Activated CD4-positive, alpha-beta T cell treated with anti-CD3 and anti-CD28 coated beads for 4 hours (primary cell): ENCODE data around the gene IFNL1.
A peak's percentile ranks its signal among the peaks of the same experiment; 100 is the strongest.
"Not testable (repeated sequence)": the region's sequence is repeated elsewhere in the genome, so short reads cannot be mapped to it uniquely, and the experiment has no call there.

Source experiments
- DNase-seq, 2 donors: peaks; one replicate each; pipeline ENCODE4 v3.0.0-alpha.2; 2020

The IFNL1 gene

DNA sequence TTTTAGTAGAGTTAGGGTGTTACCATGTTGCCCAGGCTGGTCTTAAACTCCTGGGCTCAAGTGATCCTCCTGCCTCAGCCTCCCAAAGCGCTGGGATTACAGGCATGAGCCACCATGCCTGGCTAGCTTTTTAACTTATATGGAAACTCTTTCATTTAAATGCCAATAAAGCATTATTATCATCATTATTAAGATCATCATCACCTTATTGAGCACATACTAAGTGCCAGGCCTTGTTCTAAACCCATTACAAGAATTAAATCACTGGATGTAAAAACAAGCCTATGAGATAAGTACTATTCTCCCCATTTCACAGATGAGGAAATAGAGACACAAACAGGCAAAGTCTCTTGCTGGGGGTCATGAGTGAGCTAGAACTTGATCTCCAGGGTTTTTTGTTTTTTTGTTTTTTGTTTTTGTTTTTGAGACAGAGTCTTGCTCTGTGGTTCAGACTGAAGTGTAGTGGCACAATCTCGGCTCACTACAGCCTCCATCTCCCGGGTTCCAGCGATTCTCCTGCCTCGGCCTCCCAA is 38.3 kb downstream of the IFNL1 start:
- no peak for DNase-seq

DNA sequence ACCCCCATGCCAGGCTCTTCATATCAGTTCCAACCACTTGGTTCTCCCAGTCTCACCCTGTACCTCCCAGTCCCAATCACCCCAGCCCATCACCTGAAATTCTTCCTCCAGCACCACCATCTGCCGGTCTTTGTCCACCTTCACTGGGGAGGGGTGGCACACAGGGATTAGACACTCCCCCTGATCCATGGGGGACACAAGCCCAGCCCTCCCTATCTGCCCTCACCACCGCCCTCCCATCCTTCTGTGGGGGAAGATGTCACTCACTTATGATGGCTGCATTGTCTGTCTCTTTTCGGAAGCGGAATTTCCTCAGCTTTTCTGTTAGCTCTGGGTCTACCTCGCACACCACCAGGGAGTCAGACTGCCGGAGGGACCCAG is 39.0 kb downstream of the IFNL1 start:
- DNase-seq = peak; percentile 17 to 22

DNA sequence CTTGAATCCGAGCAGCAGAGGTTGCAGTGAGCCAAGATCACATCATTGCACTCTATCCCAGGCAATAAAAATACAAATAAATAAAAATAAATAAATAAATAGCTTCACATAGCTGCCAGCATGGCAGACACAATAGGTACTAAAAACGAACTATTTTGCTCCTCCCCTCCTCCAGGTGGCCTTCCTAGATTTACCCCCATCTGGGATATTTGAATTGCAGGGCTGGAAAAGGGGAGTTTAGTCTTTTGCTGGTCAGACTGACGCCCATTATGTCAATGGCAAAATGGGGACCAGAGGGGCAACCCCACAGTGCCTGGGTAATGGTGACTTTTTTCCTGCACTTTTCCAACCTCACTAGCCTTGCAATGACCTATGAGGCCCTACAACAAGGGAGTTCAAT is 40.3 kb downstream of the IFNL1 start:
- DNase-seq = no peak

DNA sequence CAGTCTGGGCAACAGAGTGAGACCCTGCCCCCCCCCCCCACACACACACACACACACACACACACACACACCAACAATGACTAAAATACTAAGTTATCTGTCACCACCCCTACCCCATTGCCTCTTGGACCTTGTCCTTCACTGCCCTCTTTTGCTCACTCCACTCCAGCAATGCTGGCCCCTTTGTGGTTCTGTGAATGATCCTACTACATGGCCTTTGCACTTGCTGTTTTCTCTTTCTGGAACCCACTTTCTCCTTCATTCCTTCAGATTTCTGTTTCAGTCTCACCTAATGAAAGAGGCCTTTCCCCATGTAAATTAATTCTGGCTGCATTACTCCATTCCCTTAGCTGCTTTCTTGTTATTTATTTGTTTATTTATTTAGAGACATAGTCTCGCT is 43.5 kb downstream of the IFNL1 start:
- no peak for DNase-seq

DNA sequence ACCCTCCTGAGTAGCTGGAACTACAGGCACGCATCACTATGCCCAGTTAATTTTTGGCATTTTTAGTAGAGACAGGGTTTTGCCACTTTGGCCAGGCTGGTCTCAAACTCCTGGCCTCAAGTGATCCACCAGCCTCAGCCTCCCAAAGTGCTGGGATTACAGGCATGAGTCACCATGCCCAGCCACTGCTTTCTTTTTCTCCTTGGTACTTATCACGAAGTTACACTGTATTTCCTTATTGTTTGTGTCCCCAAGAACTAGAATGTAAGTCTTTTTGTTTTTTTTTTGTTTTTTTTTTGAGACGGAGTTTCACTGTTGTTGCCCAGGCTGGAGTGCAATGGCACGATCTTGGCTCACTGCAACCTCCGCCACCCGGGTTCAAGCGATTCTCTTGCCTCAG is 43.9 kb downstream of the IFNL1 start:
- not testable (repeated sequence) for DNase-seq

DNA sequence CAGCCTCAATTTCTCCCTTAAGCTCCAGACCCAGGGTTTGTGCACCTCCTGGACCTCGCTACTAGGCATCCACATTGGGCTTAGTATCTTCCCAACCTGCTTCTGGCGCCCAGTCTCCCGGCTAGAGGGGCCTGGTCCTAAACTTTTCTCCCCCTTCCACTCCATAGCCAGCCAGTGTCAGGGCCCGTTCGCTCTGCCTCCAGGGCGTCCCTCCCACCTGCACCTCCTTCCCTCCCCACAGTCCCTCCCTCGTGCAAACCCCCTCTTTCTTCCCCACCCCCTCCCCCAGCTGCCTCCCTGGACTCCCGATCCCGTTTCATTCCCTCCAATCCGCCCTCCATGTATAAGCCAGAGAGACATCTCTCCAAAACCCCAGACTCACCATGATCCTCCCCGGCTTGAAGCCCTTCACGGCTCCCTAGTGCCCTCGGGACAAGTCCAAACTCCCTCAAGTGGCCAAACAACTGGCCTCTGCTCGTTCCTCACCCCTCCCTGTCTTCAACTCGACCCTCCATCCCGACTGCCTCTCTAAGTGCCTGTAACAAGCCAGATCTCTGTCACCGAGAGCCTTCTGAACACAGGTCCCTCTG is 45.0 kb downstream of the IFNL1 start:
- peak in 1 of 2 donors; percentile 10 for DNase-seq

DNA sequence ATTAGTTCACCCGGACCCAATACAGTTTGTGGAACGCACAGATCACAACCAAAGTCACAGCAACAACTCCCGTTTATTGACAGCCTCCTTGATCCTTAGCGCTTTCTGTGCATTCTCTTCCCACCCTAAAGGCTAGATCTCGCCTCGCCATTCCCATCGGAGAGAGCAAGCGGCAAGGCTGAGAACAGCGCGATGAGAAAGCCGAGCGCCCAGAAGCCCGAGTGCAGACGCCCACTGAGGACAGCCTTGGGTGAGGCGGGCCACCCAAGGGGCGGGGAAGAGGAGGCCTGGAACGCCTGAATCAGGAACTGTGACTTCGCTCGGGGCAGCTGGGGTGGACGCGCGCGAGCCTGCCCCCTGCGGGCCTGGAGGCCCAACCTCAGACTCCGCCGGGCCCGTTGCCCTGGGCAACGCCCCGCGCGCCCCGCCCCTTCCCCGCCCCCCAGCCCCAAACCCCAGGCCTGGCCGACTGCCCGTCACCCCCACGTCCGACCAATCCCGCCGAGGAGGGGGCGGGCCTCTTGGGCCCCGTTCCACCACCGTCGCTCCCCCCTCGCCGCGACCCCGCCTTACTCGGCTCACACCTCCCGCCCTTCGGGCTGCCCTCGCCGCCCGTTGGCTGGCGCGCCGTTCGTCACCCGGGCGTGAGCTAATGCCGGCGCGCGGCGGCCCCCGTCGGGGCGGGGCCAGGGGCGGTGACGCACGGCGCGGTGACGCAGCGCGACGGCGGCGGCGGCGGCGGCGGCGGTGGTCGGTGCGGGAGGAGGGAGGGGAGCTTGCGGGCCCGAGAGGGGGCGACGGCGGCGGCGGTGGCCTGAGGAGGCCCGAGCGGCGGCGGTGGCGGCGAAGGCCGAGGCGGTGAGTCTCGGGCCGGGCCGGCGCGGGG is 45.8 kb downstream of the IFNL1 start, which contains the start of gene SAMD4B:
TSS of gene SAMD4B (plus strand) at position 703 of the 886 bp plus-strand sequence. CDS start 14,473 bp downstream, outside the sequence.
- DNase-seq = peak; percentile 98 to 100

DNA sequence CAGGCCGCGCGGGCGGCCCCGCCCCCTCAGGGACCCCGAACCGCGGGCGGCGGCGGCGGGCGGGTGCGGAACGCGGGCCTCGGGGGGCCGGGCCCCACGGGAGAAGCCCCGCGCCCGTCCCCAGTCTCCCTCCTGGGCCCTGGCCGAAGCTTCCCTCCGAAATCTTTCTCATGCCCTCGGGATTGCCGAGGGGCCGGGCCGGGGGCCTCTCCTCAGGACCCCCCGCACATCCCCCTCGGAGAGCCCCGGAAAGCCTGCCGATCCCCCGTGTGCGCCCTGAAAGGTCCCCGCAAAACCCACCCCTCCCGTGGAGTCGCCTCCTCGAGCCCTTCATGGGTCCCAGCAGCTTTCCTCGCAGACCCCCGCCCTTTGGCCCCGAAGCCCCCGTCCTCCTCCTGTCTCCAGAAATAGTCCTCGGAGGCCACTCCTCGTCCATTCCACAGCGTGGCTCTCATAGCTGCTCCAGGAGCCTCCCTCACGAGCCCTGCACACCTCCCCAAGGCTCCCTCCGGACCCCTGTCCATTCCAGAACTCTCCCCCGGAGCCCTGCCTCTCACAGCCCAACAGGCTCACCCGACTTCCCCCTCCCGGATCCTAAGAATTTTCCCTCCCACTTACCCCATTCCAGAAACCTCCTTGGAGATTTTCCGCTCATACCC is 46.6 kb downstream of the IFNL1 start:
- peak in 1 of 2 donors; percentile 12 for DNase-seq

DNA sequence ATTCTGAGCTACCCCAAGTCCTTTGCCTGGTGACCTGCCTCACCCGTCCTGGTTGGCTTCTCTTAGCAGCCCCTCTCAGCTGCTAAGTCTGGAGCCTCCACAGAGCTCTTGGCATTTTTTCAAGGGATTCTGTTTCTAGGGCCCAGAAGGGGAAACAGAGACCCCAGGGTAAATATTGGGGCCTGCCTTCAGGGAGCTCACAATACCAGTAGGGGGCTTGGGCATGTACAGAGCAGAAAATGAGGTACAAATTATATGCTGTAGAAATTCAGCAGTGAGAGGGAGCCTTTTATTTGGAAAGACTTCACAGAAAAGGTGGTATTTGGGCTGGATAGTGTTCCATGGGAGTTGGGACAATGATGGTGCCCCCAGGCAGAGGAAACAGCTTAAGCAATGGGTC is 49.7 kb downstream of the IFNL1 start:
- no peak for DNase-seq

DNA sequence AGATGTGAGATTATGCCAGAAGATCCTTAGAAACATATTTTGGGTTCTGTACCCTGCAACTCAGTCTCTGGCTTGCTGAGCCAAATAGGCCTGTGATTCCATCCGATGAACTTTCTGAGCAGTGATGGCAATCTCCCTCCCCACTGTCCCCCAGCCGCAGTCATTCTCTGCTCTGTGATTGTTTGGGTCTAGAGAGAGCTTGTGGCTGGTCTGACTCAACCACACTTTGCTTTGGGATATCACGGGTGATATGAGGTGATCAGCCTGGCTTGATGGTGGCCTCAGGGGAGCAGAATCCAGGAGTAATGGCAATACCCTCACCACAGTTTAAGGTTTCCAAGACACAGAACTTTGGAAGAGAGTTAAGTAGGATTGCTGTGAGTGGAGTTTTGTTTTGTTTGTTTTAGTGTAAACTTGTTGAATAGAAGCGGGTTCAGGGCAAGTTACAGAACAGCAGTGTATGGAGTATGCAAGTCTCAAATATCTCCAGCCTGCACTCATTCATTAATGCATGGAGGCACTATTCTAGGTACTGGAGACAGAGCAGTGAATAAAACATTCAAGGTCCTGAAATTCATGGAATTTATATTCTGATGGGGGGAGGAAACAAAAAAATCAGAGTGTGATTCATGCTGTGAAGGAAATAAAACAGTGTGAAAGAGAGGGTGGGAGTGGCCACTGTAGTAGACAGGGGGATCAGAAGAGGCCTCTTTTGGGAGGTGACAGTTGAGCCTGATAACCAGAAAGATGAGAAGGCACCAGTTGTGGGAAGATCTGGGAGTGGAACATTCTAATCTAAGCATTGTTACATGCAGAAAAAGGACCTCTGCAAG is 51.3 kb downstream of the IFNL1 start:
- DNase-seq = no peak
